IMR-90 (cell line): ENCODE data around the gene GIMAP8.

Experiments
- BHLHE40 ChIP-seq: fragments of 150-350 bp; IDR thresholded peaks from 2 replicates; pipeline ENCODE4 v1.6.1; 2016; ENCODE audit warnings: mild to moderate bottlenecking, low read depth, low read length
- CHD1 ChIP-seq: IDR thresholded peaks from 2 replicates; pipeline ENCODE4 v1.6.1; 2012; ENCODE audit warnings: low read depth, low read length, improper control_type of control experiment
- CTCF ChIP-seq: conservative IDR thresholded peaks from 2 replicates; pipeline ENCODE4 v1.5.1; 2012; ENCODE audit warnings: mild to moderate bottlenecking, low read depth, low read length, improper control_type of control experiment
- ELK1 ChIP-seq: fragments of 150-350 bp; IDR thresholded peaks from 2 replicates; pipeline ENCODE4 v1.6.1; 2016; ENCODE audit warnings: low read depth, mild to moderate bottlenecking, low read length, moderate library complexity, borderline replicate concordance
- FOS ChIP-seq: fragments of 150-350 bp; IDR thresholded peaks from 2 replicates; pipeline ENCODE4 v1.6.1; 2016; ENCODE audit warnings: low read depth, low read length
- MAFK ChIP-seq: IDR thresholded peaks from 2 replicates; pipeline ENCODE4 v1.6.1; 2012; ENCODE audit warnings: low read depth, low read length, improper control_type of control experiment
- MAZ ChIP-seq: IDR thresholded peaks from 2 replicates; pipeline ENCODE4 v1.6.1; 2012; ENCODE audit warnings: low read depth, mild to moderate bottlenecking, low read length, improper control_type of control experiment, moderate library complexity, borderline replicate concordance
- POLR2A ChIP-seq: IDR thresholded peaks from 2 replicates; pipeline ENCODE4 v1.6.1; 2012; ENCODE audit warnings: mild to moderate bottlenecking, low read depth, low read length
- RAD21 ChIP-seq: IDR thresholded peaks from 2 replicates; pipeline ENCODE4 v1.6.1; 2012; ENCODE audit warnings: low read length, improper control_type of control experiment
- RFX5 ChIP-seq: IDR thresholded peaks from 2 replicates; pipeline ENCODE4 v1.8.0; 2012; ENCODE audit warnings: low read depth, mild to moderate bottlenecking, low read length, moderate library complexity
- SMC3 ChIP-seq: fragments of 150-350 bp; IDR thresholded peaks from 2 replicates; pipeline ENCODE4 v1.6.1; 2016; ENCODE audit warnings: low read depth, mild to moderate bottlenecking, antibody characterized with exemption, low read length, moderate library complexity

- no peak for TF ChIP-seq CTCF
- no peak for TF ChIP-seq SMC3
- no peak for TF ChIP-seq CHD1
- TF ChIP-seq POLR2A, result no peak
- TF ChIP-seq MAZ, result no peak
- no peak for TF ChIP-seq RFX5
- TF ChIP-seq BHLHE40, result no peak
- no peak for TF ChIP-seq ELK1
- no peak for TF ChIP-seq RAD21
- TF ChIP-seq MAFK, result no peak
- TF ChIP-seq FOS, result no peak
Observed at GRCh38 chr7:150507947-150508602, 57.6 kb downstream of the GIMAP8 start.
